ENCODE data around the gene ETNK2.

ETNK2 gene

GRCh38 chr1:204154568-204155255 is 2.9 kb upstream of the ETNK2 start:
- H3K27me3 ChIP-seq (ENCODE audit: insufficient read depth, low read depth, severe bottlenecking), result no peaks in the 10 kb centered on the region
- TF ChIP-seq CTCF (IDR thresholded peaks at IDR 0.05; ENCODE audit: low read depth, low read length), result no peak
- no peak overlapping the region for H3K27ac ChIP-seq

GRCh38 chr1:204153667-204154066 is 1.8 kb upstream of the ETNK2 start:
- TF ChIP-seq CTCF (IDR thresholded peaks at IDR 0.05; ENCODE audit: low read depth, low read length), result no peak
- H3K36me3 ChIP-seq, result peaks cover 3% of the 10 kb centered on the region; the same call in 1 of the 2 replicates
- H3K4me3 ChIP-seq (ENCODE audit: low read depth, low read length), result no peak overlapping the region
- DNase-seq, result no peak
- H3K27me3 ChIP-seq (ENCODE audit: insufficient read depth, low read depth, severe bottlenecking), result no peaks in the 10 kb centered on the region
- no peaks in the 10 kb centered on the region for H3K9me3 ChIP-seq (ENCODE audit: severe bottlenecking)
- no peak overlapping the region for H3K27ac ChIP-seq

More at GRCh38 chr1:204154568-204155255, 2.9 kb upstream of the ETNK2 start:
- DNase-seq, result no peak
- peaks cover 3% of the 10 kb centered on the region; the same call in 1 of the 2 replicates for H3K36me3 ChIP-seq
- H3K4me3 ChIP-seq (ENCODE audit: low read depth, low read length), result no peak overlapping the region
- H3K9me3 ChIP-seq (ENCODE audit: severe bottlenecking), result no peaks in the 10 kb centered on the region

- Histone ChIP-seq H3K9me3 (ENCODE audit: severe bottlenecking) (no peaks in the 10 kb centered on the region), H3K4me3 (ENCODE audit: low read depth, low read length) (peak overlapping the region; percentile 60), H3K36me3 (peaks cover 7% of the 10 kb centered on the region), H3K27ac (peak overlapping the region; percentile 57), H3K27me3 (ENCODE audit: insufficient read depth, low read depth, severe bottlenecking) (no peaks in the 10 kb centered on the region)
- TF ChIP-seq CTCF (IDR thresholded peaks at IDR 0.05; ENCODE audit: low read depth, low read length), result peak; percentile 27; the same call in 1 of the 2 replicates
- no peak for DNase-seq
Observed at GRCh38 chr1:204152310-204153044, 633 bp upstream of the ETNK2 start.

GRCh38 chr1:204150702-204151551 is 917 bp downstream of the ETNK2 start:
- Histone ChIP-seq H3K4me3 (ENCODE audit: low read depth, low read length) (peak overlapping the region; percentile 72), H3K27ac (no peak overlapping the region; the same call in 1 of the 2 replicates), H3K9me3 (ENCODE audit: severe bottlenecking) (no peaks in the 10 kb centered on the region), H3K36me3 (peaks cover 7% of the 10 kb centered on the region), H3K27me3 (ENCODE audit: insufficient read depth, low read depth, severe bottlenecking) (no peaks in the 10 kb centered on the region)
- no peak for TF ChIP-seq CTCF (IDR thresholded peaks at IDR 0.05; ENCODE audit: low read depth, low read length)
- peak; percentile 59 for DNase-seq

- Histone ChIP-seq H3K9me3 (ENCODE audit: severe bottlenecking) (no peaks in the 10 kb centered on the region), H3K27ac (no peak overlapping the region), H3K4me3 (ENCODE audit: low read depth, low read length) (no peak overlapping the region)
Observed at GRCh38 chr1:204149635-204150565, 1.9 kb downstream of the ETNK2 start.

More at GRCh38 chr1:204149635-204150565, 1.9 kb downstream of the ETNK2 start:
- DNase-seq, result no peak
- peaks cover 11% of the 10 kb centered on the region for H3K36me3 ChIP-seq
- 0 out of 2 replicates have a peak, but pooled peaks have one; percentile 29 for TF ChIP-seq CTCF (IDR thresholded peaks at IDR 0.05; ENCODE audit: low read depth, low read length)
- no peaks in the 10 kb centered on the region for H3K27me3 ChIP-seq (ENCODE audit: insufficient read depth, low read depth, severe bottlenecking)
